Right lobe of liver (tissue), 6 donors: ENCODE results near the gene MSMB. TPM values are rescaled to one million over a fixed set of nuclear protein-coding genes. Genes with fewer than 3 reads are reported as not detected.
"Not testable (repeated sequence)": the region's sequence is repeated elsewhere in the genome, so short reads cannot be mapped to it uniquely, and the experiment has no call there.

Experiments used
- ATAC-seq, 4 donors: fragments of 200-7000 bp; cut with Tn5 transposase; one replicate each; pipeline ENCODE4 v1.9.1; 2020; ENCODE audit warnings: mild to moderate bottlenecking in 4 of 4, moderate library complexity in 4 of 4
- DNase-seq, 3 donors: peaks; one replicate each; pipeline ENCODE4 v3.0.0-alpha.2; 2020
- H3K27ac ChIP-seq, 3 donors: fragments of 200-600 bp; one replicate each; pipeline ENCODE4 v1.8.0; 2022
- H3K27me3 ChIP-seq, 2 donors: fragments of 200-600 bp; one replicate each; pipeline ENCODE4 v1.8.0; 2022
- H3K36me3 ChIP-seq, 4 donors: fragments of 200-600 bp; sonication (generic) in 1 of 4; one replicate each; pipeline versions ENCODE4 v1.5.1 to v1.8.0; 2017 to 2022; ENCODE audit warnings: control low read depth in 1 of 4
- H3K4me1 ChIP-seq, 4 donors: fragments of 200-600 bp; sonication (generic) in 1 of 4; one replicate each; pipeline versions ENCODE4 v1.5.1 to v1.8.0; 2017 to 2022; ENCODE audit warnings: control low read depth in 1 of 4
- H3K4me3 ChIP-seq, 3 donors: fragments of 200-600 bp; one replicate each; pipeline ENCODE4 v1.8.0; 2022
- H3K9me3 ChIP-seq, 4 donors: fragments of 200-600 bp; sonication (generic) in 1 of 4; one replicate each; pipeline versions ENCODE4 v1.5.1 to v1.8.0; 2017 to 2022; ENCODE audit warnings: control low read depth in 1 of 4
- POLR2A ChIP-seq: fragments of 450-650 bp; IDR thresholded peaks from one replicate; pipeline ENCODE4 v1.6.1; 2017; ENCODE audit warnings: antibody characterized with exemption, mild to moderate bottlenecking
- whole genome bisulfite sequencing: methylation state at CpG from one replicate; pipeline ENCODE4 v1.1.6; 2018; ENCODE audit warnings: low coverage, low lambda C conversion rate; ENCODE audit not compliant: insufficient coverage; ENCODE audit errors: missing lambda C conversion rate; 5-methylcytosine and 5-hydroxymethylcytosine counted together
- intact Hi-C, 2 donors: fragments of 100-400 bp; cut with DNase I; formaldehyde crosslinking; loops; one replicate each; pipeline versions ENCODE4 v1.11.2 to v1.14.1; 2022
- total RNA-seq, 6 experiments: library from RNA; depleted of rRNA in 2 of 6; stranded (reverse); fragments of >200 nt in 2 of 6; fragmentation: NEBNext Ultra II Directional in 3 of 6; extraction: Animal tissue kit (Norgen Biotek cat#: 25700) in 3 of 6; gene quantifications; one replicate each; pipeline versions ENCODE4 v1.1.0 to v1.2.4, GENCODE V29; 2016 to 2023
- TF ChIP-seq, protein P1 (sequence below), 4 donors: fragments of 200-600 bp in 3 of 4; fragments of 450-650 bp in 1 of 4; IDR thresholded peaks; one replicate each; pipeline versions ENCODE4 v1.5.1 to v1.8.0; 2016 to 2022; ENCODE audit warnings: antibody characterized with exemption in 4 of 4, mild to moderate bottlenecking in 2 of 4
- donor health status: DM: no; HTN: yes; CAD: no.
- donor health status: DM: no; HTN: no; CAD: no.
- donor health status: DM: no; HTN: no; CAD: no.
- donor health status: DM: no; HTN: yes; CAD: no.
- donor health status: DM: no; HTN: yes; CAD: no.

The MSMB gene
- total RNA-seq, 6 experiments from 2014 or later = 0.84 TPM; not detected in 5

DNA sequence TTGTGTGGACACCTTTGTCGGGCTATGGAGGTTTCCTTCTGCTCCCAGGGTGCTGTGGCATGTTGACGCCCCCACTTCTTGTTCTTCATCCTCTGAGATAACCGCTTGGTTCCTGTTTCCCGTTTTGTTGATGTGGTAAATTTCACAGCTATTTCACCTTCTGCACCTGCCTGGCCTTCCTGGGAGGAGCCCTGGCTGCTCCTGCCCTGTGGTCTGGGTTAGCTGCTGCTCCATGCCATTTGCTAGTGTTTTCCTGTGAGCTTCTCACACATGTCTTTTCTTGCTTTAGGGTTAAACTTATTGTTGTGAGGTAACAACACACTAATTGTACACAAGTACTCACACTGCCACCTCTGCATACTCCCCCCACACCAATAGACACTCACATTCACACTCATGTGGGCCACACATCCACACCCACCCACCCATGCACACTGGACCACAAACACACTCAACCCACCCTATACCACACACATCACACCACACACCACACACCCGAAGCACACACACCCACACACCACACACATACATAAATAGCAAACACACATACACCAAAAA is 46.5 kb upstream of the MSMB start:
- H3K36me3 ChIP-seq = no peaks in the 10 kb centered on the region
- H3K27ac ChIP-seq = no peak overlapping the region
- H3K4me1 ChIP-seq = no peaks in the 10 kb centered on the region
- H3K9me3 ChIP-seq = no peaks in the 10 kb centered on the region
- intact Hi-C loops = no loop called here
- DNase-seq = no peak
- WGBS = 50% methylated on average over 5 of the region's 5 CpGs
- peak in 3 of 4 donors; percentile 3 to 22 (median 18) for ATAC-seq
- TF ChIP-seq, protein P1, sequence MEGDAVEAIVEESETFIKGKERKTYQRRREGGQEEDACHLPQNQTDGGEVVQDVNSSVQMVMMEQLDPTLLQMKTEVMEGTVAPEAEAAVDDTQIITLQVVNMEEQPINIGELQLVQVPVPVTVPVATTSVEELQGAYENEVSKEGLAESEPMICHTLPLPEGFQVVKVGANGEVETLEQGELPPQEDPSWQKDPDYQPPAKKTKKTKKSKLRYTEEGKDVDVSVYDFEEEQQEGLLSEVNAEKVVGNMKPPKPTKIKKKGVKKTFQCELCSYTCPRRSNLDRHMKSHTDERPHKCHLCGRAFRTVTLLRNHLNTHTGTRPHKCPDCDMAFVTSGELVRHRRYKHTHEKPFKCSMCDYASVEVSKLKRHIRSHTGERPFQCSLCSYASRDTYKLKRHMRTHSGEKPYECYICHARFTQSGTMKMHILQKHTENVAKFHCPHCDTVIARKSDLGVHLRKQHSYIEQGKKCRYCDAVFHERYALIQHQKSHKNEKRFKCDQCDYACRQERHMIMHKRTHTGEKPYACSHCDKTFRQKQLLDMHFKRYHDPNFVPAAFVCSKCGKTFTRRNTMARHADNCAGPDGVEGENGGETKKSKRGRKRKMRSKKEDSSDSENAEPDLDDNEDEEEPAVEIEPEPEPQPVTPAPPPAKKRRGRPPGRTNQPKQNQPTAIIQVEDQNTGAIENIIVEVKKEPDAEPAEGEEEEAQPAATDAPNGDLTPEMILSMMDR (IDR thresholded peaks at IDR 0.05) = no peak
- no peak for TF ChIP-seq POLR2A
- no peak overlapping the region for H3K4me3 ChIP-seq
- H3K27me3 ChIP-seq = no peaks in the 10 kb centered on the region

DNA sequence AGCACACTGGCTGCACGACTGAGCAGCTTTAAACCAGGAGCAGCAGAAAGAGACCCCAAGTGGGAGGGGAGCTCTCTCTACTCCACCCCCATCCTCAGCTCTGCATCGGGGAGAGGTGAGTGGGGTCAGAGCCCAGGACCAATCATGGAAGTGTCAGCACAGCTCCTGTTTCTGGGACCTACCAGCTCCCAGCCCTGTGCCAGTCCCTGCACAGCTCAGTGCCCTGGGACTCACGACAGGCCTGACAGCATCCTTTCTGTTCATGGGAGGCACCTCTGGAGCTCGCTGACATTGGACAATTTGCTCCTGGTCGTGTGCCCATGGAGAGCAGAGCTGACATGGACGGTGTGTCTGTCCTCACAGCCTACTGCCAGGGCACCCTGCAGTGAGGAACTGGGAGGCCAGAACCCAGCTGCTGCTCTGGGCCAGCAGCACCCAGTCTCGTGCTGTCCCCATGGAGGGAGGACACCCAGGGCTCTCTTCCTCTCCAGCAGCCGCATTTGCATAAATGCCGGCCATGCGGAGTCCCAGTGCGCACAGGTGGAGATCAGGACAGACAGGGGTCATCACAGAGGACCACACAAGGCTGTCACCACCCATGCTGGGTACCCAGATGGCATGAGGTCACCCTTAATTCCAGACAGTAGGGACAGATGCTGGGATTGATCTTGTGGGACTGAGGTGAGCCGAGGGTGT is 45.9 kb upstream of the MSMB start:
- TF ChIP-seq, protein P1 (IDR thresholded peaks at IDR 0.05) = no peak
- no peak for TF ChIP-seq POLR2A
- DNase-seq (no peak), ATAC-seq (peak in 3 of 4 donors; percentile 18 to 41 (median 28))
- H3K4me1 ChIP-seq = no peaks in the 10 kb centered on the region
- no peaks in the 10 kb centered on the region for H3K9me3 ChIP-seq
- intact Hi-C loops = no loop called here
- H3K27ac ChIP-seq = no peak overlapping the region
- no peaks in the 10 kb centered on the region for H3K27me3 ChIP-seq
- no peak overlapping the region for H3K4me3 ChIP-seq
- WGBS = no CpG with 5 or more reads among the region's 12 CpGs
- no peaks in the 10 kb centered on the region for H3K36me3 ChIP-seq

DNA sequence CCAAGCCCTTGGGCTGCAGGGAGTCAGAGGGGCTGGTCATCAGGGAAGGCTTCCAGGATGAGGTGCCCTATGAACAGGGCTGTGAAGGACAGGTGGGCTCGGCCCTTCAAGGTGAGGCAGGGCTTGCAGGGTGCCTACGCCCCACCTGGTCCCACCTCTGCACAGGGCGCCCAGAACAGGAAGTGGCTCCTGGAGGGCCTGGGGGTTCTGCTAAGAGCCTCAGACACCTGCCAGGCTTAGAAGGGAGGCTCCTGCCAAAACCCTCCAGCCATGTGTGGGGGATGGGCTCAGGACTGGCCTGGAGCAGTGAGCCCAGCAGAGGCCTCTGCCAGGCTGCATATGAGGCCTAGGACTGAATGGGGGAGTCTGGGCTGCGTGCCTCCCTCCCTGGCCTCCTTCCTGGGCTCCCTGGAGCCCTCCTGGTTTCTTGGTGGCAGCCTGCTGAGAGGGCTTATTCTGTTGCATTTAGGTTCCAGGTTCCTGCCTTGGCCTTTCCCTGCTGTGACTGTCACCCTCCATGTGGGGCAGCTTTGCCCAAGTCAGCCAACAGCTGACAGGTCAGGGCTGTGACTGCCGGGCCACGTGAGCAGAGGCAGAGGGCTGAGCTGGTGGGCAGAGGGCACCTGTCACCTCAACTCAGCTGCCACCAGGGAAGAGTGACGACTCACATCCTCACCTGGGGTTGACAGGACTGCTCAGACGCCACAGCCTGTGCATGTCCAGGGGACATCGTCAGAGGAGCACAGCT is 45.2 kb upstream of the MSMB start:
- ATAC-seq = no peak
- WGBS = 100% methylated on average over 1 of the region's 9 CpGs
- no peak overlapping the region for H3K4me3 ChIP-seq
- no peak for DNase-seq
- no peak for TF ChIP-seq POLR2A
- TF ChIP-seq, protein P1 (IDR thresholded peaks at IDR 0.05) = no peak
- H3K27ac ChIP-seq = no peak overlapping the region
- intact Hi-C loops = no loop called here
- no peaks in the 10 kb centered on the region for H3K27me3 ChIP-seq
- no peaks in the 10 kb centered on the region for H3K36me3 ChIP-seq
- no peaks in the 10 kb centered on the region for H3K9me3 ChIP-seq
- H3K4me1 ChIP-seq = no peaks in the 10 kb centered on the region

DNA sequence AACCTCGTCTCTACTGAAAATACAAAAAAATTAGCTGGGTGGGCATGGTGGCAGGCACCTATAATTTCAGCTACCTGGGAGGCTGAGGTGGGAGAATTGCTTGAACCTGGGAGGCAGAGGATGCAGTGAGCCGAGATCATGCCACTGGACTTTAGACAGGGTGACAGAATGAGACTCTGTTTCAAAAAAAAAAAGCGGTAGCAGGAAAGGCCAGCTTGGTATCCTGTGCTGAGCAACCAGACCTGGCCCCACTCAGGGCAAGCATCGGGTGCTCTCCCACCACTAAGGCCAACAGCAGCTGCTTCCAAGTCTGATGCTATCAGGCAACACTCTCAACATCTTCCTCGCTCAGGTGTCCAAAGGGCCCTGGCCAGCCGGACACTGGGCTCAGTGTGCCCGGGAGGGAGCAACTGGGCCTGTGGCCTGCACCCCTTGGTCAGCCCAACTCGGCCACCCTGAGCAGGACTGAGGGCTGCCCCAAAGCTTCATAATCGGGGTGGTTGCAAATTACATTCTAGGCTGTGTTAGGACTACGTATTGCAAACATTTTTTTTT is 44.3 kb upstream of the MSMB start:
- H3K27me3 ChIP-seq = no peaks in the 10 kb centered on the region
- ATAC-seq = no peak
- no peak overlapping the region for H3K27ac ChIP-seq
- TF ChIP-seq POLR2A = no peak
- TF ChIP-seq, protein P1 (IDR thresholded peaks at IDR 0.05) = no peak
- no peak overlapping the region for H3K4me3 ChIP-seq
- H3K36me3 ChIP-seq = no peaks in the 10 kb centered on the region
- no peak for DNase-seq
- no peaks in the 10 kb centered on the region for H3K4me1 ChIP-seq
- intact Hi-C loops = no loop called here
- 75% methylated on average over 5 of the region's 10 CpGs for WGBS
- H3K9me3 ChIP-seq = no peaks in the 10 kb centered on the region

DNA sequence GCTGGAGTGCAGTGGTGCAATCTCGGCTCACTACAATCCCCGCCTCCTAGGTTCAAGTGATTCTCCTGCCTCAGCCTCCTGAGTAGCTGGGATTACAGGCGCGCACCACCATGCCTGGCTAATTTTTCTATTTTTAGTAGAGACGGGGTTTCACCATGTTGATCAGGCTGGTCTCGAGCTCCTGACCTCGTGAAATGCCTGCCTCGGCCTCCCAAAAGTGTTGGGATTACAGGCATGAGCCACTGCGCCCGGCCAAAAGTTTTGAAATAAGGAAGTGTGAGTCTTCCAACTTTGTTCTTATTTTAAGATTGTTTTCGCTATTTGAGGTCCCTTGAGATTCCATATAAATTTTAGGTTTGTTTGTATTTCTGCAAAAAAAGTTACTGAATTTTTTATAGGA is 41.3 kb upstream of the MSMB start:
- ATAC-seq, H3K4me1 ChIP-seq, H3K27me3 ChIP-seq, H3K9me3 ChIP-seq, H3K36me3 ChIP-seq, DNase-seq, intact Hi-C loops, H3K4me3 ChIP-seq, H3K27ac ChIP-seq: not testable (repeated sequence)
- 98% methylated on average over 6 of the region's 11 CpGs for WGBS
